Ishikawa (cell line): ENCODE results near the gene SEC31A.
A peak's percentile ranks its signal among the peaks of the same experiment; 100 is the strongest.

Experiments
- CEBPB ChIP-seq: IDR thresholded peaks from 2 replicates; pipeline ENCODE4 v1.6.1; 2012
- CREB1 ChIP-seq: IDR thresholded peaks from 2 replicates; pipeline ENCODE4 v1.6.1; 2012; ENCODE audit warnings: low read depth
- EGR1 ChIP-seq: IDR thresholded peaks from 2 replicates; pipeline ENCODE4 v1.6.1; 2012
- EP300 ChIP-seq: IDR thresholded peaks from 2 replicates; pipeline ENCODE4 v1.6.1; 2012; ENCODE audit warnings: borderline replicate concordance
- FOXM1 ChIP-seq: IDR thresholded peaks from 2 replicates; pipeline ENCODE4 v1.6.1; 2012; ENCODE audit warnings: low read depth, borderline replicate concordance
- MAX ChIP-seq: IDR thresholded peaks from 2 replicates; pipeline ENCODE4 v1.6.1; 2012
- NFIC ChIP-seq: IDR thresholded peaks from 2 replicates; pipeline ENCODE4 v1.6.1; 2012
- RAD21 ChIP-seq: IDR thresholded peaks from 2 replicates; pipeline ENCODE4 v1.6.1; 2012; ENCODE audit warnings: low read depth
- REST ChIP-seq: IDR thresholded peaks from 2 replicates; pipeline ENCODE4 v1.6.1; 2012; ENCODE audit warnings: low read depth, mild to moderate bottlenecking
- TAF1 ChIP-seq: IDR thresholded peaks from 2 replicates; pipeline ENCODE4 v1.6.1; 2012; ENCODE audit warnings: low read depth, mild to moderate bottlenecking
- TCF12 ChIP-seq: IDR thresholded peaks from 2 replicates; pipeline ENCODE4 v1.6.1; 2012; ENCODE audit warnings: low read depth
- TEAD4 ChIP-seq: IDR thresholded peaks from 2 replicates; pipeline ENCODE4 v1.6.1; 2012
- YY1 ChIP-seq: IDR thresholded peaks from 2 replicates; pipeline ENCODE4 v1.6.1; 2012; ENCODE audit warnings: low read depth
- ZBTB7A ChIP-seq: IDR thresholded peaks from 2 replicates; pipeline ENCODE4 v1.6.1; 2012; ENCODE audit warnings: low read depth
- TF ChIP-seq, protein P1 (sequence below): IDR thresholded peaks from 2 replicates; pipeline ENCODE4 v1.6.1; 2012

SEC31A gene

DNA sequence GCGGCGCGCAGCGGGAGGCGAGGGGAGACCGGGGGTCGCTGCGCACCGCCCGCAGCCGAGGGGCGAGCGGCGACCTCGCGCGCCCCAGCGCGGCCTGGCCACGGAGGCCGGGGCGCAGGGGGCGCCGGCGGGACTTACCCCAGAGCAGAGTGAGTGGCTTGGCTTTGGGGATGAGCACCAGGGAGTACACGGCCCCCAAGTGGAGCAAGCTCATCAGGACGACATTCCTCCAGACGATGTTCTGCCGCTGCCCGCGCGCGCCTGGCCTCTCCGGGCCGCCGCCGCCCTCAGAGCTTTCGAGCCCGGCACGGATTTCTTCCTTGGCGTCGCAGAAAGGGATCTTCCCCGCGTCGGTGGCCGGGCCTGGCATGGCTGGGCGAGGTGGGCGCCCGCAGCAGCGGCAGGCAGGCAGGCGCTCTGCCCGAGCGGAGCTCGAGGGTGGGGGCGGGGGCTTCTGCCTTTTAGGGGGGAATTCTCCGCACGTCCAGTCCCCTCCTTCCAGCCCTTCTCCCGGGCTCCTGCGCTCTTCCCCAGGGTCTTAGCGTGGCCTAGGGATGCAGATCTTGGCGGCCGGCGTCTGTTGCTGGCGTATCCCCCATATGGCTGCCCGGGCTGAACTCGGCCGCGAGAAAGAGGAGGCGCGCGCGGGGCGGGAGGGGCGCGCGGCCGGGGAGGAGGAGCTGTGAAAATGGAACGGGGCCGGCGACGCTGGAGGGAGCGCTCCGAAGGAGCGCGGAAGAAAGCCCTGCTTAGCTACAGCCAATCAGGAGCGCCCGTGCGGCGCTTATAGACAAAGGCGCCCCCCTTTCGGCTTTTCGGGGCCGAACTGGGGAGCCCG, 92.6 kb downstream of the SEC31A start, which contains the start of gene SCD5:
Gene SCD5, minus strand, starts transcription at position 629 of the 838 bp plus-strand sequence. Its CDS starts 259 bp downstream, at position 370.
- TF ChIP-seq REST = no peak
- TF ChIP-seq, protein P1, sequence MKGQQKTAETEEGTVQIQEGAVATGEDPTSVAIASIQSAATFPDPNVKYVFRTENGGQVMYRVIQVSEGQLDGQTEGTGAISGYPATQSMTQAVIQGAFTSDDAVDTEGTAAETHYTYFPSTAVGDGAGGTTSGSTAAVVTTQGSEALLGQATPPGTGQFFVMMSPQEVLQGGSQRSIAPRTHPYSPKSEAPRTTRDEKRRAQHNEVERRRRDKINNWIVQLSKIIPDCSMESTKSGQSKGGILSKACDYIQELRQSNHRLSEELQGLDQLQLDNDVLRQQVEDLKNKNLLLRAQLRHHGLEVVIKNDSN = no peak
- no peak for TF ChIP-seq CEBPB
- no peak for TF ChIP-seq CREB1
- peak; percentile 37; the same call in 1 of the 2 replicates for TF ChIP-seq NFIC
- TF ChIP-seq EGR1 = no peak
- TF ChIP-seq MAX = peak; percentile 49
- TF ChIP-seq RAD21 = no peak; the same call in 1 of the 2 replicates
- peak; percentile 60 for TF ChIP-seq TCF12
- TF ChIP-seq YY1 = peak; percentile 48; the same call in 1 of the 2 replicates
- TF ChIP-seq EP300 = 0 out of 2 replicates have a peak, but pooled peaks have one; percentile 18
- no peak for TF ChIP-seq FOXM1
- TF ChIP-seq ZBTB7A = peak; percentile 26; the same call in 1 of the 2 replicates
- TF ChIP-seq TAF1 = peak; percentile 62; the same call in 1 of the 2 replicates
- TF ChIP-seq TEAD4 = 0 out of 2 replicates have a peak, but pooled peaks have one; percentile 3

- TF ChIP-seq TEAD4 = no peak
- no peak for TF ChIP-seq RAD21
- no peak; the same call in 1 of the 2 replicates for TF ChIP-seq MAX
- TF ChIP-seq NFIC = 0 out of 2 replicates have a peak, but pooled peaks have one; percentile 31
- no peak for TF ChIP-seq REST
- TF ChIP-seq CEBPB = peak; percentile 14; the same call in 1 of the 2 replicates
- no peak for TF ChIP-seq FOXM1
- TF ChIP-seq TAF1 = peak; percentile 22; the same call in 1 of the 2 replicates
Observed at GRCh38 chr4:82797405-82798111, 93.4 kb downstream of the SEC31A start.

DNA sequence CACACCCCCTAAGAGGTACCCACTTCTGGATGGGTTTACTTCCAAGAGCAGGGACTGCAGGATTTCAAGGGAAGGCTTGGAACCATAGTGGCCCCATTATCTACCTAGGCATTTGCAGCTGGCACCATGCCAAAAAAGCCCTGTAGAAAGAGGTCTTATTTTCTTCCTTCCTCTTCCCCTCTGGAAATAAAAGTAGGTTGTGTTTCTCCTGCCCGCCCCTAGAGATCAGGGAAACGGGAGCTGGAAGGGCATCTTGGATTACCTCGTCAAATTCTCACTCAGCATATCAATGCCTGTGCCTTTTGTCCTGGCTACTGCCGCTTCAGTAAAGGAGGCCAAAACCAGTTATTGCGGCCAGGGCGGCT, 93.9 kb downstream of the SEC31A start:
- TF ChIP-seq NFIC = peak; percentile 96
- TF ChIP-seq CEBPB = no peak
- no peak for TF ChIP-seq TAF1

GRCh38 chr4:82792912-82793649, 97.9 kb downstream of the SEC31A start:
- no peak for TF ChIP-seq REST
- TF ChIP-seq MAX = no peak
- TF ChIP-seq TEAD4 = no peak
- TF ChIP-seq CEBPB = no peak
- no peak for TF ChIP-seq RAD21
- TF ChIP-seq TAF1 = no peak
- TF ChIP-seq NFIC = no peak
- no peak for TF ChIP-seq CREB1
- TF ChIP-seq ZBTB7A = no peak
- no peak for TF ChIP-seq YY1
- TF ChIP-seq TCF12 = no peak
- no peak for TF ChIP-seq EGR1
- TF ChIP-seq EP300 = no peak
- no peak for TF ChIP-seq FOXM1
- TF ChIP-seq, protein P1 = no peak
